Measurements from ENCODE around the gene EMSY. TPM values are rescaled to one million over a fixed set of nuclear protein-coding genes. Genes with fewer than 3 reads are reported as not detected.

Gene EMSY
- total RNA-seq, 1 donor from 2014 or later, result 18.3 TPM

DNA sequence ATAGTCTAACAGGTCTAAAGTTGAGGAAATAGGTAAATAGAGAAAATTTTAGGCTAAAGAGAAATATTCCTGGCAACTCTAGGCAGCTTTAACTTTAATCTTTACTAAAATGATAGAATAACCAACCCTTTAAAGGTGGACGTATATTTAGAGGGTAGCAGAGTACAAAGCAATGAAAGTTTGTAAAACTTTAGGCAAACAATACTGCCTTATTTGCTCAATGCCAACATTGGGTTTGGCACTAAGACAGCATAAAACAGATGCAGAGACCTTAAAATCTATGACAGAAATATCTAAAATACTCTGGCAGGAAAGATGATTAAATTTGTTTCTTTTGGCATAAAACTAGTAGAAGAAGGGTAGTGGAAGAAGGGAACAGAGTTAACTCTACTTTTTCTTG lies 70.7 kb downstream of the EMSY start:
- no peak for DNase-seq (ENCODE audit: low spot score)

DNA sequence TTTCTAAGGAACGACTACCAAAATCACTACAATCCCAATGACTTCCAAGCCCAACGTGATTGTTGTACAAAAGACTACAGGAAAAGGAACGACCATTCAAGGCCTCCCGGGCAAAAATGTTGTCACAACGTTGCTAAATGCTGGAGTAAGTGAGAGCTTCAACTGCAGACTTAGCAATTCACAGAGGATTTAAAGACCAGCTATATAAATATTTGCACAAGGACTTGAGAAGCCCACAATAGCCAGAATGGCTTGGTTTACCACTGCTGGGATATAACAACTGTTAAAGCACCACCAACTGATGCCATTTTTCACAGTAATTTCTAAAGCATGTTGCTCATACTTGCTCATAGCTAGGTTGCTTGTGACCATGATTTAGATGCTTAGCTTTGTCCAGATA lies 78.3 kb downstream of the EMSY start:
- no peak for DNase-seq (ENCODE audit: low spot score)

DNA sequence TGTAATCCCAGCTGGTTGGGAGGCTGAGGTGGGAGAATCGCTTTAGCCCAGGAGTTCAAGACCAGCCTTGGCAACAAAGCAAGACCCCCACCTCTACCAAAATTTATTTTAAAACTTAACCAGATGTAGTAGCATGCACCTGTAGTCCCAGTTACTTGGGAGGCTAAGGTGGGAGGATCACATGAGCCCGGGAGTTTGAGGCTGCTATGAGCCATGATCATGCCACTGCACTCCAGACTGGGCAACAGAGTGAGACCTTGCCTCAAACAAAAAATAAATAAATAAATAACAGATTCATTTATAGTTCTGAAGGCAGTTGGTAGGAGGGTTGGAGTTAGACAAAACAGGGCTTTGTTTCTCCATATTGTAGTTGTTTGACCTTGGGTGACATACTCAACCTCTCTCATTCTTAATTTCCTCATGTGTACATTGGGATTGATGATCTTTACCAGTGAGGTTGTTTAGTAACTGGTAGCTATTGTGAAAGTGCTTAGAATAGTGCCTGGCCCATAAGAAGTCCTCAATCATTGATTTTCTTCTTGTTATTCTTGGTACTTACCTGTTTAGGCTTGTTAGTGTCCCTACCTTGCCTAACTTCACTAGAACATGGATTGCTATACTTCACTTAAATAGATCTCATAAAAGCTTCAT lies 79.1 kb downstream of the EMSY start:
- DNase-seq (ENCODE audit: low spot score), result no peak

DNA sequence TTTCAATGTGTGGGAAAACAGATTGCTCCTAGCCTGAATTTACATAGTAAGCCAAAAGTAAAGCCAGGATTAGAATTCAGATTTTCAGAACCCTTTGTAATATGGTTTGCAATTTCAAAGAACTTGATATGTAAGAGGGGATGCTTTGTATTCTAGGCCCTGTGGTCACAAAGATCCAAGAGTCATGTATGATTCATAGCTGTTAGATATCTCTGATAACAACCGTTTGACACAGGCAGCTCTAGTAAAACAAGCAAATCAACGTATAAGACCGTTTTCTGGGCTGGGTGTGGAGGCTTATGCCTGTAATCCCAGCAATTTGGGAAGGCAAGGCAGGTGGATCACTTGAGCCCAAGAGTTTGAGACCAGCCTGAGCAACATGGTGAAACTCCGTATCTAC lies 79.6 kb downstream of the EMSY start:
- no peak for DNase-seq (ENCODE audit: low spot score)

DNA sequence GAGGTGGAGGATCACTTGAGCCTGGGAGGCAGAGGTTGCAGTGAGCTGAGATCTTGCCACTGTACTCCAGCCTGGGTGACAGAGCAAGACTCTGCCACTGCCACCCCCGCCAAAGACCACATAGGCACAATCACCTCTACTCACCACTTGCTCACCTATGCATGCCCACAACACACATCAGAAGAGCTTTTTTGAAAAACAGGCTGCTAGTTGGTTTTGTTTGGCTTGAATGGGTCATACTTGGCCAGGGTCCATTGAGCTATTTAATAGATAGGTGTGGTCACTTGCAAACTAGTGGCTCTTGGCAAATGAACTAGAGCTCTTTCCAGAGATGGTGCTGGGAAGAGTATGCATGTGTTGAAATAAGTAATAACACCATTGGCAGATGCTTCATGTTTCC lies 80.1 kb downstream of the EMSY start:
- DNase-seq (ENCODE audit: low spot score), result peak; percentile 19

DNA sequence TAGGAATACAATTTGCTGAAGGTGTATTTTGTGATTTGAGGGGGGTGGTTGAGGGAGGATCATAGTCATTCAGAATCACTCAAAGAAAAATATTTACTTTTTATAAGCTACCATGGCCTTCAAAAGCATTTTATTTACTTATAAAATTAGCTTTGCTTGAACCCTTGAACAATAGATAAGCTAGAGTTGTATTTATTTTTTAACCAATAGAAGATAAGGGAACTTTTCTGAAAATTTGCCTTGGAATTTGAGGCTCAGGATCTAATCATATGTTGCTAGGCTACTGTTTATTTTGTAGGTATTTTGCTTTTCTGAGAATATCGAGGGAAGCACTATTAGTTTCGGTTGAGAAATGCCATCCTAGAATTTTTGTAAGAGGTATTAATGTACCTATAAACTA lies 82.1 kb downstream of the EMSY start:
- DNase-seq (ENCODE audit: low spot score), result no peak

DNA sequence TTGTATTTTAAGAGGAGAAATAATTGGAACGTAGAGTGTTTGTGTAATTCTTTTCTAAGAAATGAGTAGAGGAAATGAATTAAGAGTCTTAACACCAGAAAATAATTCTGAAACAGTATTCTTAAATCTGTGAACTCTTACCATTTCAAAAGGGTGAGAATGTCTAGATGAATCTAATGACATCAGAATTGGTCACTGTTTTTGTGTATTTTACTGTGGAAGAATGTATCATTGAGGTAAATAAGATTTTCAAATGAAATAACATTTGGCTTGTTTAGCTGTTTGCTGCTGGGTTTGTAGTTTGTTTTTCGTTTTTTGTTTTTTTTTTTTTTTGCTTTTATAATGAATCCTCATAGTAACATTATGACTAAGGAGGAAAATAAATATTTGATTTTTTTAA lies 97.6 kb downstream of the EMSY start:
- DNase-seq (ENCODE audit: low spot score), result no peak

DNA sequence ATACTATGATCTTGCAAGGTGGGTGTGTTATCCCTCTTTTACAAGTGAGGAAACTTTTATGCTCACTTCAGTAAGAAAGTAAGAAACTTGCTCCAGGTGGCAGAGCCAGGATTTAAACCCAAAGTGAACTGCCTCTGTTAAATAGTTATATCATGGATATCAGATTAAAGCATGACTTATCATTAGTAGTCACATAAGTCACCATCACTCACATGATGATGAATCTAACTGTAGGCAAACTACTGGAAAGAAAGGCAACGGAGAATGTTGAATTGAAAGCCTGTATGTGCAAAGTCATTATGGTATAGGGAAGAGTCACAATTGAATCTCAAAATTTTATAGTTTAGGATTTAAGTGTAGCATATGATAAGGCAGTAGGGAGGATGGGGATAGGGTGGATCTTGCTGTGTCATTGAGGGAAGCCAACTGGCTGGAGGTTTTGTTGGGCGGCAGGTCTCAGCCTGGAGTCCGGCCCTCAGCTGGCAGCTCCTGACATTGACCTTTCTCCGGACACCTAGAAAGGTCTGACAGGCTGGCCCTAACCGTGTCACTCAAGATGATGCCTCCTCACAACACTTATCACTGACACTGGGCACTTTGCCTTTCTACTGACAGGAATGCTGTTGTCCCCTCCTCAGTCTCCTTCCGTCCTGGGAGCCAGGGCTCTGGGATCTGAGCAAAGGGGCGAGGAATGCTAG lies 98.3 kb downstream of the EMSY start:
- DNase-seq (ENCODE audit: low spot score), result no peak

DNA sequence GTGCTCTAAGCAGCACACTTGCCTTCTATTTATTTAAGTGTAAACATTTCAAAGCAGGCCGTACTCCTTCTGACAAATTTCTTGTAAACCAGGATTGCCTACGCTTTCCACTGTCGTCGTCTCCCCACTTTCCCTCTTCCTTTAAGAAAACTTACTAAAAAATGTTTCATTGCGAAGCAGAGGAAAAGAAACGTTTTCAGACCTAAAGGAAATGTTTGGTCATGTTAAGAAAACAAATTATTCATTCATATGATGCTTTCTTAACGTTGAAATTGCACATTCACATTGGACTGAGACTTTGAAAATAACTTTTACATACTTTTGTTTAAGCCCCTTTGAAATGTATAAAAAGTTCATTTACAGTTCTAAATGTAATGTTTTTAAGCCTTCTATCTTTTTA lies 106.0 kb downstream of the EMSY start:
- no peak for DNase-seq (ENCODE audit: low spot score)

DNA sequence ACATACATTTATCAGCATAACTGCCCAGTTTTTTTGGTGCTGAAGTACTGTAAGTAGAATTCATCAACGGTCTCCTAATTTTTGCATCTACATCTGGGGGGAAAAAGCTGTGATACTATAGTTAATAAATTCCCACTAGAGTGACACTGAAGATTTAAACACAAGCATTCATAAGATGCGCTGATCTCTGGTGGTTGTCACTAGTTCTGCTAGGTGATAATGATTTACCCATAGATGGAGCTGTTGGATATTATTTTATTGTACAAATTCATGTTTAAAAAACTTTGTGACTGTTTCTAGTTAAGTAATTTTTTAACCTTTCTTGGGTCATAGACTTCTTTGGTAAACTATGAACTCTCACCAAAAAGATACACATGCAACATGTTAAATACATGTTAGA lies 106.6 kb downstream of the EMSY start:
- DNase-seq (ENCODE audit: low spot score), result no peak

DNA sequence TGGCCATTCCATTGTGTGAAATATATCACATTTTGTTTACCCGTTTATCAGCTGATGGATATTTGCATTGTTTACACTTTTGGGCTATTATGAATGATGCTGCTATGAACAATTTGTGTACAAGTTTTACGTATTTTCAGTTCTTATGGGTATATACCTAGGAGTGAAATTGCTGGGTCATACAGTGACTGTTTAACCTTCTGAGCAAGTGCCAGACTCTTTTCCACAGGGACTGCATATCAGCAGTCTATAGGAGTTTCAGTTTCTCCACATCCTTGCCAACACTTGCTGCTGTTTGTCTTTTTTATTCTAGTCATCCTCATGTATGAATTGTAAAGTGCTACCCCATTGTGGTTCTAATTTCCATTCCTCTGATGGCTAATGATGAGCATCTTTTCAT lies 108.2 kb downstream of the EMSY start:
- DNase-seq (ENCODE audit: low spot score), result no peak

DNA sequence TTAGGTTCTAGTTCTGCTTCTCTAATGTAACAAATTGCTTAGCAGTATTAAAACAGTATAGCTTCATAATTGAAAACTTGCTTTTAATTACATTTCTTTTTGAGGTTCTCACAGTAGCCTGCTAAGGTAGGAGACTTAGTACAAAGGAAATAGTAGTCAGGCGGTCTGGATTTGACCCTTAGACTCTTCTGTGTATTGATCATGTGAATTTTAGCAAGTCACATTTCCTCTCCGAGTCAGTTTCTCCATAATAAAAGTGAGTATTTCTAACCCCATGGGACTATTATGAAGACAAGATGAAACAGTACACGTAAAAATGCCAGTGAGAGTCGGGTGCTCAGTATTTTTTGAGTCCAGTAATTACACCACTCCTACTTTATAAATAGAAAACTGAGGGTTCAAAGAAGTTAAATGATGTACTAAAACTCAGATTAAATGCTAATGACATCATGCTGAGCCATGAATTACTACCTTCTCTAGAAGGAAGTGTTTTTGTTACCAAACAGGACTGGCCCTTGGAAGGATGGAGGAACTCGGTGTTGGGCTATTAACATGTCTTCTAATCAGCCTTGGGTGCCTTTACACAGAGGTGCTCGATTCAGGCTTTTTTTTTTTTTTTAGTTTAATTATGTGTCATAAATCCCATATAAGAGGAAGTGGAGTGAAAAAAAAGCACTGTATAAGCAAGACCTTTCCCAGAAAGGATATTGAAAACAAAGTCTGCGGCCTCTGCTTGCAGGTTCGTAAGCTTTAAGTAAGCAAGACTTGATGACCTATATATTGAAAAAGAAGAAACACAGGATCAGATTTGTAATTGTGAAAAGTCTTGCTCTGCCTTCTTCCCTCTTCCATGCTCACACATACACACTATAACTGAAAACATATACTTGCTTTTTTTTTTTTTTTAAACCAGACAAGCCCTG lies 109.0 kb downstream of the EMSY start:
- no peak for DNase-seq (ENCODE audit: low spot score)

DNA sequence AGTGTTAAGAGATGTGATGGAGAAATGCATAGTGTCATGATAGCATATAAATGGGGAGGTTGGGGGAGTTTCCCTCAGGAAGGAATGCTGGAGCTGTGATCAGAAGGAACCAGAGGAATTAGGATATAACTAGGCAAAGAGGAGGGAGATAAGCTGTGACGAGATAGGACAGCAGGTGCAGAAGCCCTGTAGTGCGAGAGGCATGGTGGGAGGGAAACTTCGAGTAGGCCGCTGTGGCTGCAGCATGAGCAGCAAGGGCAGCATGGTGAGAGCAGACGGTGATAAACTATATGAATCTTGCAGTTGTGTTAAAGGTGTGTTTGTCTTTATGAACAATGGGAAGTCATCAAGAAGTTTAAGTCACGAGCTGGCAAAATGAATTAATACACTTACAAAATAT lies 109.9 kb downstream of the EMSY start:
- DNase-seq (ENCODE audit: low spot score), result no peak

DNA sequence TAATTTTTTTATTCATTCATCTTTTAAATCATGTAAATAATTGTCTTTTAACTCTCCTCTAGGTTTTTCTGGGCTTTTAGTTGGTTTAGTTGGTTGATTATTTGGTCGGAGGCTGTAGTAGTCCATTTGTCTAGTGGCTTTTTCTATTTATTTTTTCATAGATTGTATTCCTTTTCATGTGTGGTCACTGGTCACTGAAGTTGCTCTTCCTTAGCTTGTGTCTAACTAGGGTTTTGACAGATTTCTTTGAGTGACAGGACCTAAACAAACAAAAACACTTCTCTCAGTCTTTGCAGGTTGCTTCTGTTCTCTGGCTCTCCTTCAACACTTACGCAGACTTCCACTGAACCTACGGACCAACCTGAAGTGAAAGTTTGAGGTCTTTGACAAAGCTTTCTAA lies 112.6 kb downstream of the EMSY start:
- DNase-seq (ENCODE audit: low spot score), result no peak

DNA sequence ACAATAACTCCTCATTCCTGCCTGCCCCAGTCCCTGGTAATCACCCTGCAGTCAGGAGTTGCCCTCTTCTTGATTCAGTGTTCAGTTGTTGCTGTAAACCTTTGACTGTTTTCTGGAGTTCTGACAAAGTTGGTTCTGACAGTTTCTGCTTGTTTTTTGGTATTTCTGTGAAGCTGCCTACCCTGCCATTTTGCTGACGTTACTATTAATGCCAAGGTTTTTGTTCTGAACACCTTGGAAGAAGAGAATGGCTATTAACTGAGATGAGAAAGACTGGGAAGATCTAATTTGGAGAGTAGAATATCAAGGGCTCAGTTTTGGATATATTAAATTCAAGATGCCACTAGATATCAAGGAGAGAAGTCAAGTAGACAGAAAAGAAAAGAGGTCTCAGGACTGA lies 113.7 kb downstream of the EMSY start:
- DNase-seq (ENCODE audit: low spot score), result no peak

DNA sequence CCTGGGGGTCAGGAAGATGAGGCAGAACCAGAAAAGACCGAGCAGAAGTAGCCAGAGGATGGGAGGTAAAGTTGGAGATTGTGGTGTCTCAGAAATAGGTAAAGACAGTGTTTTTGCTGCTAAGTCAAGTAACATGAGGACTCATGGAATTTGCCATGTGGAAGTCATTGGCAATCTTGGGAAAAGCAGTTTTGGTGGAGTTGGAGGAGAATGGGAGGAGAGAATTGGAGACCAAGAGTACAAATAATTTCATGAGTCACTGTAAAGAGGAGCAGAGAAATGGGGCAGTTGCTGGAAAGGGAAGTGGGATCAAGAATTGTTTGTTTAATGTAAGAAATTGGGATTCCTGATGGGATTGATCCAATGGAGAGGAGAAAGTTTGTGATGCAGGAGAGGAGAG lies 114.1 kb downstream of the EMSY start:
- no peak for DNase-seq (ENCODE audit: low spot score)

DNA sequence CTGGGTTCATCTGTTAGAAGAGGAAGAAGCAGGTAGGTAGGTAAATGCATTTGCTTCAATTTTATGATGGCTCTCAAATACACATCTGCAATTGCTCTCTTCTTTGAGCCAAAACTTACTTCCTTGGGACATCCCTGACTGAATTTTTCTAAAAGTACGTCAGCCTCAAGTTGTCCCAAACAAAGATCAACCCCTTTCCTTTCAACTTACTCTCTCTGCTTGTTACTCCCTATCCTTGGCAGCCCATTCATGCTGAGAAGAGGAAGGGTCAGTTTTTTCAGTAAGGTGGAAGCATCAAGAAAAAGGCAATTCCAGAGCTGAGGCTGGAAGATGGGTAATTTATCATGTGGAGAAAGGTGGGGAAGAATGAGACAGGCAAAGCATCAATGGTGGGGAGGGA lies 114.5 kb downstream of the EMSY start:
- DNase-seq (ENCODE audit: low spot score), result no peak

DNA sequence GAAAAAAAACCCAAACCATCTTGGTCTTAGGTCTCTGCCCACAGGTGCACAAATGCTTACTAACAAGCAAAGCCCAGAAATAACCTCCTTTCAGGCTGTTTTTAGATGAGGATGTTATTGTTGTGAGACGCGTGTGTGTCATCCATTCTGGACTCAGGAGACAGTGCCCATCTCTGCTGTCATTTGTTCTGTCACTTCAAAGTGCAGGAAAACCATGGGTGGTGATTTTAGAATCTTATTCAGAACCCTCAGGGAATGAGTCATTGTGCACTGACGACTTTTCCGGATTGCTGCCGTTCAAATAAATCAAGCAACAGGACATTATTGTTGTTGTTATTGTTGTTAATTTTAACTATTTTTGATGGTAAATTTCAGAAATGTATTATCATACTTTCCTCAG lies 115.4 kb downstream of the EMSY start:
- no peak for DNase-seq (ENCODE audit: low spot score)

DNA sequence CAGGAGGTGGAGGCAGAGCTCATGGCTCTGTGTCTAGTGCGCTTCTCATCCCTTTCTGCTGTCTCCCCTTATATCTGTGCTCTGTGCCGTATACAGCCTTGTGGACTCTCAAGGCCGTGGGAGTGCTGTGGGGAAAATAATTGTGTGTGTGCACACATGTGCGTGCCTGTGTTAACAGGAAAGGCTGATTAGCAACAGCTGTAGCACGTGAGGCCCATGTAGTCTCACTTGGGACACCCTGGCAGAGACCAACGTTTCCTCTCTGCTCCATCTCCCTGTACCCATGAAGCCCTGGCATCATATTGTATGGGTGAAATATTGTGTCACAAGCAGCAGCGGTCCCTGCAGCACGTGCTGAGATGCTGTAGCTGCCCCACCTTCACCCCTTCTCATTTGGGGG lies 116.4 kb downstream of the EMSY start:
- no peak for DNase-seq (ENCODE audit: low spot score)

DNA sequence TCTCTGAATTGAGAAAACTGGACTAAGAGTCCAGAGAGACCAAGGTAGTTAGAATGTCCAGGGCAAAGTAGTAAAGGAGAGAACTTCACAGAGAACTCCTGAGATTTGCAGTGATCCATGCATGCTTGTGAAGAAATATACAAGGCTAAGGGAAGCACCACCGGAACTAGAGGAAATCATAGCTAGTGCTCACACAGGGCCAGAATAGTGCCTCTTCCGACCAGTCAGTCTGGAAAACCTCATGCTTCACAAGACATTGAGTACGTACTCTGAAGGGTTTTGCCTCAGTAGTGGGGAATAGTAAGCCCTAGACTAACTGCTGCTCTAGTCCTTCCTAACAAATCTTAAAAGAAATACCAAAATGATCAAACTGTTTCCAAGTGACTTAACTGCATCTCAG lies 117.7 kb downstream of the EMSY start:
- no peak for DNase-seq (ENCODE audit: low spot score)

DNA sequence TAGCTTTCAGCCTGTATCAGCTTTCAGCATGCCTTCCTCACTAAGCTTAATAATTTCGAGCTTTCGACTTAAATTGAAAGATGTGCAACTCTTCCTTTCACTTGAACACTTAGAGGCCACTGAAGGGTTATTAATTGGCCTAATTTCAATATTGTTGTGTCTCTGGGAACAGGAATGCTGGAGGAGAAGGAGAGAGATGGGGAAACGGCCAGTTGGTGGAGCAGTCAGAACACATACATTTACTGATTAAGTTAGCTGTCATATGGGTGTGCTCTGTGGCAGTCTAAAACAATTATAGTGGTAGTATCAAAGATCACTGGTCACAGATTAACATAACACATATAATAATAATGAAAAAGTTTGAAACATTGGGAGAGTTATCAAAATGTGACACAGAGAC lies 119.5 kb downstream of the EMSY start:
- DNase-seq (ENCODE audit: low spot score), result no peak

DNA sequence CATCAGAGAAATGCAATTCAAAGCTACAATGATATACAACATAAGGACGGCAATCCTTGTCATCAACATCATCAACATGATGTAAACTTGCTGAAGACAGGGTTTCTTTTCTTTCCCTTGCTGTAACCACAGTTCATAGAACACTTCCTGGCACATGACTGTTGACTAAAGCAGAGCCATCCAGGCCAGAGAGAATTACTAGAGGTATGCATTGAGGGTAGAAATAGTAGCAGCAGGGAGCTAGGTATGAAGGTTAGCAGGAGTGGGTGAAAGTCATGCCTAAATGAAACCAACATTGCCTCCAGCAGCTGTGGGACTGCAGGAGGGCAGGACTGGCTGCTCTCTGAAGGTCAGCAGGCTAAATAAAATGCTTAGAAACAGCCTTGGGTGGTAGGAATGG lies 122.0 kb downstream of the EMSY start:
- DNase-seq (ENCODE audit: low spot score), result no peak

DNA sequence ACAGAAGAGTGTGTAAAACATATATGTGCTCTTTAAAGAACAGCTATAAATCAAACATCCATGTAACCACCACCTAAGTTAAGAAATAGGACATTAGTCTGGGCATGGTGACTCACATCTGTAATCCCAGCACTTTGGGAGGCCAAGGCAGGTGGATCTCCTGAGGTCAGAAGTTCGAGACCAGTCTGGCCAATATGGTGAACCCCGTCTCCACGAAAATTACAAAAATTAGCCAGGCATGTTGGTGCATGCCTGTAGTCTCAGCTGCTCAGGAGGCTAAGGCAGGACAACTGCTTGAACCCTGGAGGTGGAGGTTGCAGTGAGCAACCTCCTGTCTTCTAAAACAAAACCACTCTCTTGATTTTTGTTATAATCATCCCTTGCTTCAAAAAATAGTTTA lies 122.4 kb downstream of the EMSY start:
- DNase-seq (ENCODE audit: low spot score), result no peak
